ENCODE results near the gene TCF20. TPM values are rescaled to one million over a fixed set of nuclear protein-coding genes. Genes with fewer than 3 reads are reported as not detected.

TCF20 gene
- total RNA-seq, 1 donor = 30.7 TPM

GRCh38 chr22:42263944-42264343, 6.5 kb downstream of the TCF20 start:
- DNase-seq (ENCODE audit: low read depth) = no peak
- no peak for TF ChIP-seq CTCF (IDR thresholded peaks at IDR 0.05; ENCODE audit: insufficient read depth, low read depth, low read length)
- no peak overlapping the region for H3K4me3 ChIP-seq (ENCODE audit: low read depth, low read length)

- TF ChIP-seq CTCF (IDR thresholded peaks at IDR 0.05; ENCODE audit: insufficient read depth, low read depth, low read length) = no peak
- H3K4me3 ChIP-seq (ENCODE audit: low read depth, low read length) = no peak overlapping the region
- no peak for DNase-seq (ENCODE audit: low read depth)
Observed at GRCh38 chr22:42262964-42263363, 7.5 kb downstream of the TCF20 start.

GRCh38 chr22:42261296-42261695, 9.2 kb downstream of the TCF20 start:
- no peak overlapping the region for H3K4me3 ChIP-seq (ENCODE audit: low read depth, low read length)
- DNase-seq (ENCODE audit: low read depth) = peak; percentile 53

GRCh38 chr22:42258126-42258525, 12.3 kb downstream of the TCF20 start:
- TF ChIP-seq CTCF (IDR thresholded peaks at IDR 0.05; ENCODE audit: insufficient read depth, low read depth, low read length) = no peak
- DNase-seq (ENCODE audit: low read depth) = peak; percentile 3
- no peak overlapping the region for H3K4me3 ChIP-seq (ENCODE audit: low read depth, low read length)

More at GRCh38 chr22:42261296-42261695, 9.2 kb downstream of the TCF20 start:
- no peak for TF ChIP-seq CTCF (IDR thresholded peaks at IDR 0.05; ENCODE audit: insufficient read depth, low read depth, low read length)

- TF ChIP-seq CTCF (IDR thresholded peaks at IDR 0.05; ENCODE audit: insufficient read depth, low read depth, low read length) = no peak
- DNase-seq (ENCODE audit: low read depth) = no peak
- H3K4me3 ChIP-seq (ENCODE audit: low read depth, low read length) = no peak overlapping the region
Observed at GRCh38 chr22:42257386-42257785, 13.1 kb downstream of the TCF20 start.

- no peak for TF ChIP-seq CTCF (IDR thresholded peaks at IDR 0.05; ENCODE audit: insufficient read depth, low read depth, low read length)
- DNase-seq (ENCODE audit: low read depth) = no peak
- no peak overlapping the region for H3K4me3 ChIP-seq (ENCODE audit: low read depth, low read length)
Observed at GRCh38 chr22:42256930-42257329, 13.5 kb downstream of the TCF20 start.

- no peak for DNase-seq (ENCODE audit: low read depth)
- no peak for TF ChIP-seq CTCF (IDR thresholded peaks at IDR 0.05; ENCODE audit: insufficient read depth, low read depth, low read length)
- H3K4me3 ChIP-seq (ENCODE audit: low read depth, low read length) = no peak overlapping the region
Observed at GRCh38 chr22:42256220-42256619, 14.2 kb downstream of the TCF20 start.

Data from fibroblast of villous mesenchyme (primary cell).